ENCODE results near the gene PIEZO2. TPM values are rescaled to one million over a fixed set of nuclear protein-coding genes. Genes with fewer than 3 reads are reported as not detected.

Gene PIEZO2
- total RNA-seq, 2 experiments from 2014 or later, result not detected

GRCh38 chr18:10860928-10861327 lies 288.4 kb downstream of the PIEZO2 start:
- no peak overlapping the region for H3K4me3 Mint-ChIP-seq
- H3K36me3 Mint-ChIP-seq (ENCODE audit: low read depth), result no peaks in the 10 kb centered on the region
- ATAC-seq (no peak), DNase-seq (no peak)
- no peak overlapping the region for H3K27ac Mint-ChIP-seq
- H3K9me3 Mint-ChIP-seq (ENCODE audit: low read depth), result peaks cover 5% of the 10 kb centered on the region
- CTCF ChIA-PET, result no interaction called here
- H3K27me3 Mint-ChIP-seq, result peaks cover 6% of the 10 kb centered on the region
- H3K4me1 Mint-ChIP-seq, result no peaks in the 10 kb centered on the region
- POLR2A ChIA-PET, result no interaction called here
- intact Hi-C loops (cut with DNase I, micrococcal nuclease), result no loop called here

GRCh38 chr18:10860382-10860781 lies 289.0 kb downstream of the PIEZO2 start:
- Mint-ChIP-seq H3K36me3 (ENCODE audit: low read depth) (no peaks in the 10 kb centered on the region), H3K9me3 (ENCODE audit: low read depth) (peaks cover 5% of the 10 kb centered on the region), H3K27ac (no peak overlapping the region), H3K4me1 (no peaks in the 10 kb centered on the region), H3K4me3 (no peak overlapping the region), H3K27me3 (peaks cover 6% of the 10 kb centered on the region)
- ChIA-PET POLR2A (interaction anchor here (0.6 kb wide), 1 partner anchor 702 kb away, joined by 3 read pairs; no protein-coding TSS in a partner anchor), CTCF (interaction anchor here (0.7 kb wide), 1 partner anchor 9 kb away, joined by 4 read pairs; no protein-coding TSS in a partner anchor)
- ATAC-seq (no peak), DNase-seq (no peak)
- intact Hi-C loops (cut with DNase I, micrococcal nuclease), result no loop called here

GRCh38 chr18:10858477-10858876 lies 290.9 kb downstream of the PIEZO2 start:
- ATAC-seq (no peak), DNase-seq (no peak)
- H3K4me1 Mint-ChIP-seq, result no peaks in the 10 kb centered on the region
- H3K36me3 Mint-ChIP-seq (ENCODE audit: low read depth), result no peaks in the 10 kb centered on the region
- ChIA-PET POLR2A (no interaction called here), CTCF (interaction anchor here (1.2 kb wide), 1 partner anchor 180 kb away, joined by 3 read pairs; no protein-coding TSS in a partner anchor)
- H3K9me3 Mint-ChIP-seq (ENCODE audit: low read depth), result no peaks in the 10 kb centered on the region
- H3K4me3 Mint-ChIP-seq, result no peak overlapping the region
- intact Hi-C loops (cut with DNase I, micrococcal nuclease), result loop anchor here in 1 of 2 experiments (10.0 kb wide), 2 partner anchors 446 to 1884 kb away; no protein-coding TSS in a partner anchor
- no peak overlapping the region for H3K27ac Mint-ChIP-seq
- peaks cover 8% of the 10 kb centered on the region for H3K27me3 Mint-ChIP-seq

GRCh38 chr18:10856132-10856531 lies 293.2 kb downstream of the PIEZO2 start:
- Mint-ChIP-seq H3K27ac (no peak overlapping the region), H3K36me3 (ENCODE audit: low read depth) (no peaks in the 10 kb centered on the region), H3K9me3 (ENCODE audit: low read depth) (no peaks in the 10 kb centered on the region), H3K27me3 (peaks cover 9% of the 10 kb centered on the region), H3K4me1 (no peaks in the 10 kb centered on the region), H3K4me3 (no peak overlapping the region)
- POLR2A ChIA-PET, result no interaction called here
- intact Hi-C loops (cut with DNase I, micrococcal nuclease), result loop anchor here in 1 of 2 experiments (10.0 kb wide), 2 partner anchors 449 to 1881 kb away; no protein-coding TSS in a partner anchor
- CTCF ChIA-PET, result no interaction called here
- no peak for ATAC-seq
- no peak for DNase-seq

GRCh38 chr18:10852385-10853303 lies 296.7 kb downstream of the PIEZO2 start:
- ChIA-PET POLR2A (no interaction called here), CTCF (interaction anchor here (0.9 to 2.2 kb wide), 6 partner anchors 11 to 723 kb away, joined by 3 to 26 read pairs (median 4); no protein-coding TSS in a partner anchor)
- intact Hi-C loops (cut with DNase I, micrococcal nuclease), result loop anchor here (5.0 to 10.0 kb wide), 4 partner anchors 300 to 1878 kb away; no protein-coding TSS in a partner anchor
- no peaks in the 10 kb centered on the region for H3K36me3 Mint-ChIP-seq (ENCODE audit: low read depth)
- H3K27me3 Mint-ChIP-seq, result peaks cover 8% of the 10 kb centered on the region
- no peaks in the 10 kb centered on the region for H3K4me1 Mint-ChIP-seq
- no peak overlapping the region for H3K27ac Mint-ChIP-seq
- no peak for DNase-seq
- no peak overlapping the region for H3K4me3 Mint-ChIP-seq
- no peak for ATAC-seq
- no peaks in the 10 kb centered on the region for H3K9me3 Mint-ChIP-seq (ENCODE audit: low read depth)

- ChIA-PET CTCF (interaction anchor here (0.5 to 2.2 kb wide), 18 partner anchors 8 to 722 kb away, joined by 3 to 26 read pairs (median 4); no protein-coding TSS in a partner anchor), POLR2A (no interaction called here)
- Mint-ChIP-seq H3K9me3 (ENCODE audit: low read depth) (no peaks in the 10 kb centered on the region), H3K36me3 (ENCODE audit: low read depth) (no peaks in the 10 kb centered on the region), H3K4me3 (no peak overlapping the region), H3K4me1 (no peaks in the 10 kb centered on the region), H3K27me3 (peaks cover 8% of the 10 kb centered on the region), H3K27ac (no peak overlapping the region)
- DNase-seq, result no peak
- intact Hi-C loops (cut with DNase I, micrococcal nuclease), result loop anchor here (1.0 to 10.0 kb wide), 10 partner anchors 65 to 1877 kb away; no protein-coding TSS in a partner anchor
- no peak for ATAC-seq
Measured at GRCh38 chr18:10851824-10852319, 297.5 kb downstream of the PIEZO2 start.

GRCh38 chr18:10850840-10851239 lies 298.5 kb downstream of the PIEZO2 start:
- H3K9me3 Mint-ChIP-seq (ENCODE audit: low read depth), result no peaks in the 10 kb centered on the region
- DNase-seq (no peak), ATAC-seq (no peak)
- CTCF ChIA-PET, result interaction anchor here (0.7 to 2.2 kb wide), 12 partner anchors 9 to 1069 kb away, joined by 3 to 26 read pairs (median 4); no protein-coding TSS in a partner anchor
- POLR2A ChIA-PET, result no interaction called here
- peaks cover 10% of the 10 kb centered on the region for H3K27me3 Mint-ChIP-seq
- no peaks in the 10 kb centered on the region for H3K4me1 Mint-ChIP-seq
- H3K36me3 Mint-ChIP-seq (ENCODE audit: low read depth), result no peaks in the 10 kb centered on the region
- intact Hi-C loops (cut with DNase I, micrococcal nuclease), result loop anchor here (1.0 to 10.0 kb wide), 10 partner anchors 64 to 1876 kb away; no protein-coding TSS in a partner anchor
- H3K4me3 Mint-ChIP-seq, result no peak overlapping the region
- H3K27ac Mint-ChIP-seq, result no peak overlapping the region

GRCh38 chr18:10850216-10850615 lies 299.2 kb downstream of the PIEZO2 start:
- ATAC-seq (no peak), DNase-seq (no peak)
- H3K27ac Mint-ChIP-seq, result no peak overlapping the region
- intact Hi-C loops (cut with DNase I, micrococcal nuclease), result loop anchor here (2.0 to 10.0 kb wide), 5 partner anchors 63 to 1875 kb away; no protein-coding TSS in a partner anchor
- H3K27me3 Mint-ChIP-seq, result peaks cover 10% of the 10 kb centered on the region
- no peak overlapping the region for H3K4me3 Mint-ChIP-seq
- no peaks in the 10 kb centered on the region for H3K4me1 Mint-ChIP-seq
- H3K36me3 Mint-ChIP-seq (ENCODE audit: low read depth), result no peaks in the 10 kb centered on the region
- POLR2A ChIA-PET, result no interaction called here
- CTCF ChIA-PET, result interaction anchor here (0.8 to 2.2 kb wide), 4 partner anchors 190 to 1068 kb away, joined by 3 to 14 read pairs (median 6); no protein-coding TSS in a partner anchor
- H3K9me3 Mint-ChIP-seq (ENCODE audit: low read depth), result no peaks in the 10 kb centered on the region

- Mint-ChIP-seq H3K4me3 (no peak overlapping the region), H3K36me3 (ENCODE audit: low read depth) (no peaks in the 10 kb centered on the region), H3K27me3 (peaks cover 5% of the 10 kb centered on the region), H3K9me3 (ENCODE audit: low read depth) (no peaks in the 10 kb centered on the region), H3K4me1 (no peaks in the 10 kb centered on the region), H3K27ac (no peak overlapping the region)
- ChIA-PET CTCF (interaction anchor here (1.0 kb wide), 1 partner anchor 191 kb away, joined by 3 read pairs; no protein-coding TSS in a partner anchor), POLR2A (no interaction called here)
- DNase-seq (no peak), ATAC-seq (no peak)
- intact Hi-C loops (cut with DNase I, micrococcal nuclease), result no loop called here
Measured at GRCh38 chr18:10847907-10848306, 301.5 kb downstream of the PIEZO2 start.

GRCh38 chr18:10847408-10847790 lies 302.0 kb downstream of the PIEZO2 start:
- peaks cover 4% of the 10 kb centered on the region for H3K27me3 Mint-ChIP-seq
- no peak for ATAC-seq

GRCh38 chr18:10846657-10847407 lies 302.5 kb downstream of the PIEZO2 start:
- intact Hi-C loops (cut with DNase I, micrococcal nuclease), result no loop called here
- DNase-seq (no peak), ATAC-seq (no peak)
- POLR2A ChIA-PET, result no interaction called here
- Mint-ChIP-seq H3K36me3 (ENCODE audit: low read depth) (no peaks in the 10 kb centered on the region), H3K27me3 (peaks cover 4% of the 10 kb centered on the region), H3K27ac (no peak overlapping the region), H3K4me3 (no peak overlapping the region), H3K9me3 (ENCODE audit: low read depth) (no peaks in the 10 kb centered on the region), H3K4me1 (no peaks in the 10 kb centered on the region)
- CTCF ChIA-PET, result interaction anchor here (0.9 kb wide), 1 partner anchor 11 kb away, joined by 3 read pairs; no protein-coding TSS in a partner anchor

More at GRCh38 chr18:10847408-10847790, 302.0 kb downstream of the PIEZO2 start:
- CTCF ChIA-PET, result interaction anchor here (1.0 kb wide), 1 partner anchor 192 kb away, joined by 3 read pairs; no protein-coding TSS in a partner anchor
- no peak overlapping the region for H3K4me3 Mint-ChIP-seq
- intact Hi-C loops (cut with DNase I, micrococcal nuclease), result no loop called here
- H3K27ac Mint-ChIP-seq, result no peak overlapping the region
- POLR2A ChIA-PET, result no interaction called here
- no peaks in the 10 kb centered on the region for H3K4me1 Mint-ChIP-seq
- DNase-seq, result no peak
- no peaks in the 10 kb centered on the region for H3K9me3 Mint-ChIP-seq (ENCODE audit: low read depth)
- no peaks in the 10 kb centered on the region for H3K36me3 Mint-ChIP-seq (ENCODE audit: low read depth)

Measured in activated CD4-positive, alpha-beta T cell treated with anti-CD3 and anti-CD28 coated beads for 36 hours (primary cell).